K562 (cell line): Measurements from ENCODE around the gene PNMT. TPM values are rescaled to one million over a fixed set of nuclear protein-coding genes. Genes with fewer than 3 reads are reported as not detected.
A peak's percentile ranks its signal among the peaks of the same experiment; 100 is the strongest.

ENCODE experiments used
- ATAC-seq: fragments of 200-7000 bp; cut with Tn5 transposase; 3 replicates; pipeline ENCODE4 v1.9.1; 2020; ENCODE audit warnings: moderate library complexity
- BruUV-seq: library from RNA; stranded (reverse); fragments of 400-500 nt; replicated peaks from 2 replicates; lab custom pipeline; 2021; lab: Mats Ljungman, UMichigan
- CTCF ChIA-PET: fragments of 300-600 bp; formaldehyde crosslinking; extraction: SDS; loops from one replicate; lab custom pipeline; 2021; ENCODE audit warnings: low intra/inter-chr PET ratio; lab: Yijun Ruan, JAX
- POLR2A ChIA-PET: fragments of 300-600, 350-650 bp; sonication (Branson Sonifier 250); formaldehyde crosslinking; extraction: SDS; loops from one replicate; lab custom pipeline; 2021; ENCODE audit warnings: antibody characterized with exemption, inconsistent platforms; lab: Yijun Ruan, JAX
- DNase-seq, 4 experiments: peaks; one replicate each; pipeline versions ENCODE4 v3.0.0 to v3.0.0-alpha.2; 2011 to 2018; ENCODE audit warnings: low spot score in 3 of 4, mixed read lengths in 3 of 4; ENCODE audit errors: extremely low read depth in 1 of 4
- FAIRE-seq: peaks from 2 replicates; lab custom pipeline; 2011; peaks lifted over from hg19 to GRCh38; lab: Jason Lieb, UNC
- H2AFZ ChIP-seq: 2 replicates; pipeline ENCODE4 v1.6.0; 2011; ENCODE audit warnings: low read depth, low read length, control low read depth, inconsistent platforms
- H3K27ac ChIP-seq: fragments of 200-600 bp; 3 replicates; pipeline ENCODE4 v1.8.0; 2011; ENCODE audit warnings: low read depth, mild to moderate bottlenecking, control low read depth, inconsistent platforms, low read length, moderate library complexity, mixed read lengths; ENCODE audit errors: extremely low read depth
- H3K27me3 ChIP-seq, 2 experiments: fragments of 300-600 bp in 1 of 2; 2 replicates in 1 of 2; 3 replicates in 1 of 2; pipeline versions ENCODE4 v1.6.0 to v1.8.0; 2011; ENCODE audit warnings: inconsistent platforms in 2 of 2, low read length in 2 of 2, mild to moderate bottlenecking in 1 of 2, mixed read lengths in 1 of 2, moderate library complexity in 1 of 2; ENCODE audit not compliant: control insufficient read depth in 2 of 2, insufficient read depth in 2 of 2
- H3K36me3 ChIP-seq: fragments of 300-600 bp; 3 replicates; pipeline ENCODE4 v1.8.0; 2011; ENCODE audit warnings: mild to moderate bottlenecking, low read length, inconsistent platforms; ENCODE audit not compliant: control insufficient read depth, insufficient read depth
- H3K4me1 ChIP-seq, 2 experiments: fragments of 200-600 bp in 1 of 2; replicated peaks in 1 of 2; 2 replicates in 1 of 2; 3 replicates in 1 of 2; pipeline versions ENCODE4 v1.5.1 to v1.8.0; 2011; ENCODE audit warnings: inconsistent platforms in 2 of 2, low read length in 2 of 2, mild to moderate bottlenecking in 1 of 2, mixed read lengths in 1 of 2, moderate library complexity in 1 of 2; ENCODE audit not compliant: control insufficient read depth in 2 of 2, insufficient read depth in 2 of 2
- H3K4me2 ChIP-seq: 2 replicates; pipeline ENCODE4 v1.6.1; 2011; ENCODE audit warnings: low read length, control low read depth, inconsistent platforms, mixed read lengths; ENCODE audit not compliant: insufficient read depth
- H3K4me3 ChIP-seq: fragments of 200-600 bp; sonication (generic), shearing (Covaris generic); 2 replicates; pipeline ENCODE4 v1.5.1; 2016; ENCODE audit warnings: control low read depth, inconsistent platforms
- H3K79me2 ChIP-seq: fragments of 200-600 bp; 3 replicates; pipeline ENCODE4 v1.8.0; 2011; ENCODE audit warnings: low read length, inconsistent platforms; ENCODE audit not compliant: control insufficient read depth, insufficient read depth
- H3K9ac ChIP-seq, 2 experiments: 2 replicates each; pipeline versions ENCODE4 v1.6.0 to v1.6.1; 2011; ENCODE audit warnings: low read depth in 2 of 2, low read length in 2 of 2, control low read depth in 1 of 2, inconsistent platforms in 1 of 2, mild to moderate bottlenecking in 1 of 2, mixed read lengths in 1 of 2; ENCODE audit not compliant: insufficient read depth in 1 of 2
- H3K9me1 ChIP-seq: one replicate; pipeline ENCODE4 v1.6.0; 2011; ENCODE audit warnings: inconsistent platforms, mild to moderate bottlenecking, low read length, moderate library complexity; ENCODE audit not compliant: control insufficient read depth, insufficient read depth
- H3K9me3 ChIP-seq: replicated peaks from 2 replicates; pipeline ENCODE4 v1.5.1; 2011; ENCODE audit warnings: low read depth, low read length, inconsistent platforms; ENCODE audit not compliant: control insufficient read depth, insufficient read depth
- H4K20me1 ChIP-seq: replicated peaks from 2 replicates; pipeline ENCODE4 v1.6.1; 2011; ENCODE audit warnings: low read length, inconsistent platforms, mixed read lengths; ENCODE audit not compliant: control insufficient read depth, insufficient read depth
- BACH1 ChIP-seq: fragments of 200-800 bp; sonication (Bioruptor generic); IDR thresholded peaks from 2 replicates; pipeline ENCODE4 v1.6.1; 2016; ENCODE audit warnings: missing genetic modification characterization, missing compliant biosample characterization
- EGR1 ChIP-seq: fragments of 450-650 bp; conservative IDR thresholded peaks from 2 replicates; pipeline ENCODE4 v1.6.1; 2017; ENCODE audit warnings: mild to moderate bottlenecking
- HDAC1 ChIP-seq, 2 experiments: fragments of 450-650 bp; IDR thresholded peaks; 2 replicates each; pipeline ENCODE4 v1.6.1; 2016 to 2017; ENCODE audit warnings: inconsistent platforms in 1 of 2, mild to moderate bottlenecking in 1 of 2, moderate library complexity in 1 of 2
- JUND ChIP-seq, 2 experiments: IDR thresholded peaks; 2 replicates in 1 of 2; 3 replicates in 1 of 2; pipeline ENCODE4 v1.6.1; 2011; ENCODE audit warnings: borderline replicate concordance in 2 of 2, low read depth in 2 of 2, low read length in 2 of 2, improper control_type of control experiment in 1 of 2, missing biosample characterization in 1 of 2, missing genetic modification characterization in 1 of 2, missing genetic modification reagents in 1 of 2
- NRF1 ChIP-seq, 2 experiments: fragments of 450-650 bp; IDR thresholded peaks in 1 of 2; conservative IDR thresholded peaks in 1 of 2; 2 replicates each; pipeline ENCODE4 v1.6.1; 2014; ENCODE audit warnings: mild to moderate bottlenecking in 2 of 2
- U2AF1 ChIP-seq: fragments of 200-400 bp; formaldehyde crosslinking; optimal IDR thresholded peaks from 2 replicates; pipeline ENCODE3; 2017; ENCODE audit warnings: mild to moderate bottlenecking, low read depth, low read length, moderate library complexity
- U2AF2 ChIP-seq: fragments of 200-400 bp; formaldehyde crosslinking; optimal IDR thresholded peaks from 2 replicates; pipeline ENCODE3; 2017; ENCODE audit warnings: low read depth, mild to moderate bottlenecking, low read length
- ZBTB7A ChIP-seq: IDR thresholded peaks from 2 replicates; pipeline ENCODE4 v1.6.1; 2011; ENCODE audit warnings: low read depth, mild to moderate bottlenecking, low read length, moderate library complexity, borderline replicate concordance; ENCODE audit not compliant: control insufficient read depth
- ZNF212 ChIP-seq: fragments of 450-650 bp; formaldehyde crosslinking; IDR thresholded peaks from 2 replicates; pipeline ENCODE4 v1.4.0; 2020; ENCODE audit warnings: mild to moderate bottlenecking
- WGBS: fragments of 100-300 bp; shearing (Covaris generic); methylation state at CpG from one replicate; pipeline ENCODE4 v1.1.6; 2016; ENCODE audit warnings: low coverage, mixed read lengths; ENCODE audit not compliant: insufficient coverage; ENCODE audit errors: missing lambda C conversion rate; 5-methylcytosine and 5-hydroxymethylcytosine counted together
- in situ Hi-C: fragments of 300-500 bp; cut with MboI; formaldehyde crosslinking; loops from 4 replicates; pipeline ENCODE4 v1.15.0; 2018; ENCODE audit warnings: inconsistent platforms, mixed read lengths
- intact Hi-C: fragments of 100-400 bp; cut with micrococcal nuclease; formaldehyde crosslinking; loops from 2 replicates; pipeline ENCODE4 v1.14.2; 2022
- polyA plus RNA-seq, 8 experiments: library from polyadenylated mRNA; depleted of rRNA in 4 of 8; stranded (reverse) in 5 of 8; unstranded in 3 of 8; fragments of >200 nt; fragmentation: Nextera tagmentation in 2 of 8; fragmentation: Illumina TruSeq in 1 of 8; extraction: Ambion mirVana in 2 of 8; extraction: Trizol in 1 of 8; gene quantifications; 2 replicates each; pipeline versions ENCODE4 v1.2.1 to v1.2.3, GENCODE V29; 2011 to 2014; ENCODE audit warnings: inconsistent platforms in 1 of 8, missing spikeins in 1 of 8
- total RNA-seq, 7 experiments: library from RNA; depleted of rRNA in 6 of 7; stranded (reverse); fragments of >200 nt in 6 of 7; fragmentation: Illumina TruSeq in 2 of 7; extraction: Trizol in 2 of 7; gene quantifications; 2 replicates each; pipeline versions ENCODE4 v1.2.1 to v1.2.3, GENCODE V29; 2011 to 2021; ENCODE audit warnings: low replicate concordance in 1 of 7
- TF ChIP-seq, protein P1 (sequence below): sonication (generic); formaldehyde crosslinking; IDR thresholded peaks from 2 replicates; pipeline ENCODE4 v1.8.1; 2023; ENCODE audit warnings: mild to moderate bottlenecking, missing genetic modification reagents
- TF ChIP-seq, protein P2 (sequence below): fragments of 200-800 bp; sonication (Bioruptor generic); IDR thresholded peaks from 2 replicates; pipeline ENCODE4 v1.6.1; 2016; ENCODE audit warnings: missing genetic modification characterization, missing compliant biosample characterization

The PNMT gene
- total and polyA plus RNA-seq, 9 of the 15 experiments (the other 6 are each of a cell fraction or from before 2014, with no cell fraction given), result 0.55 to 18.1 (median 5.8) TPM

DNA sequence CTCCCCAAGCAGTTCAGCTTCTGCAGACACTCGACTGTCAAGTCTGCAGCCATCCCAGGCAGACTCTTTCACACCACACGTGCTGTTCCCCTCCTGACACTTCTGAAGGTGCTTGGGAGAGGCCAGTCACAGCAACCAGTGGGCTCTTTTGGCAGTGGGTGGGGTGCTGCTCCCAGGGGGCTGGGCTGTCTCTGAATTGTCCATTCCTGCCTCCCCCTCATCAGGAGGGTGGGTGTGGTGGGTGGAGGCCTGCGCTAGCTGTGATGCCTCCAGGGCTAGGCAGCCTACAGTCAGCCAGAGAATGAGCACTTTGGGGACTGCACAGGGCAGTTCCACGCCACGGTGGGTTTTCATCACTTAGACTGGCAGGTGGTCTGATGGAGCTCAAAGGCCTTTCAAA is 21.0 kb upstream of the PNMT start:
- intact Hi-C loops (no loop called here), in situ Hi-C loops (no loop called here)
- WGBS, result 40% methylated on average over 5 of the region's 5 CpGs
- ChIA-PET CTCF (no interaction called here), POLR2A (interaction anchor here (1.0 to 1.4 kb wide), 2 partner anchors 9 to 16 kb away, joined by 3 to 9 read pairs; no protein-coding TSS in a partner anchor)
- 0 out of 3 replicates have a peak overlapping the region, but pooled peaks have one; percentile 20 for H3K27ac ChIP-seq
- peaks cover 3% of the 10 kb centered on the region; the same call in 1 of the 3 replicates for H3K36me3 ChIP-seq
- peak overlapping the region; percentile 6; the same call in 1 of the 2 replicates for H3K4me2 ChIP-seq
- no peak overlapping the region for H2AFZ ChIP-seq
- H3K9ac ChIP-seq, result peak overlapping the region in 1 of 2 experiments; percentile 84; a peak in 2 of 4 replicates
- H3K4me1 ChIP-seq, result peaks cover 55 to 65% of the 10 kb centered on the region in 2 experiments
- H3K27me3 ChIP-seq, result no peaks in the 10 kb centered on the region
- BruUV-seq, result no TSS peak
- peaks cover 72% of the 10 kb centered on the region for H3K79me2 ChIP-seq
- no peak overlapping the region for H3K4me3 ChIP-seq
- peak; percentile 53 to 70 (median 64) for DNase-seq
- FAIRE-seq, result peak; percentile 29
- no peaks in the 10 kb centered on the region for H3K9me3 ChIP-seq
- H3K9me1 ChIP-seq, result no peaks in the 10 kb centered on the region
- peaks cover 12% of the 10 kb centered on the region for H4K20me1 ChIP-seq
- peak; percentile 46 for ATAC-seq
- TF ChIP-seq NRF1 (conservative IDR thresholded peaks at IDR 0.05 in 1 of 2, IDR thresholded peaks at IDR 0.05 in 1 of 2), result 0 out of 4 replicates have a peak, but pooled peaks of 1 of the 2 experiments have one; percentile 11
- no peak for TF ChIP-seq U2AF2
- TF ChIP-seq HDAC1 (IDR thresholded peaks at IDR 0.05), result 0 out of 4 replicates have a peak, but pooled peaks of 1 of the 2 experiments have one; percentile 18
- TF ChIP-seq, protein P1, sequence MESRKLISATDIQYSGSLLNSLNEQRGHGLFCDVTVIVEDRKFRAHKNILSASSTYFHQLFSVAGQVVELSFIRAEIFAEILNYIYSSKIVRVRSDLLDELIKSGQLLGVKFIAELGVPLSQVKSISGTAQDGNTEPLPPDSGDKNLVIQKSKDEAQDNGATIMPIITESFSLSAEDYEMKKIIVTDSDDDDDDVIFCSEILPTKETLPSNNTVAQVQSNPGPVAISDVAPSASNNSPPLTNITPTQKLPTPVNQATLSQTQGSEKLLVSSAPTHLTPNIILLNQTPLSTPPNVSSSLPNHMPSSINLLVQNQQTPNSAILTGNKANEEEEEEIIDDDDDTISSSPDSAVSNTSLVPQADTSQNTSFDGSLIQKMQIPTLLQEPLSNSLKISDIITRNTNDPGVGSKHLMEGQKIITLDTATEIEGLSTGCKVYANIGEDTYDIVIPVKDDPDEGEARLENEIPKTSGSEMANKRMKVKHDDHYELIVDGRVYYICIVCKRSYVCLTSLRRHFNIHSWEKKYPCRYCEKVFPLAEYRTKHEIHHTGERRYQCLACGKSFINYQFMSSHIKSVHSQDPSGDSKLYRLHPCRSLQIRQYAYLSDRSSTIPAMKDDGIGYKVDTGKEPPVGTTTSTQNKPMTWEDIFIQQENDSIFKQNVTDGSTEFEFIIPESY (CRISPR knock-in tag), result no peak
- no peak for TF ChIP-seq BACH1 (tag)
- TF ChIP-seq ZBTB7A, result peak; percentile 40; the same call in 1 of the 2 replicates
- no peak for TF ChIP-seq JUND (IDR thresholded peaks at IDR 0.05; ENCODE audit: borderline replicate concordance, low read depth, low read length)
- no peak for TF ChIP-seq JUND (tag; IDR thresholded peaks at IDR 0.05; ENCODE audit: borderline replicate concordance, low read depth, low read length)
- TF ChIP-seq, protein P2, sequence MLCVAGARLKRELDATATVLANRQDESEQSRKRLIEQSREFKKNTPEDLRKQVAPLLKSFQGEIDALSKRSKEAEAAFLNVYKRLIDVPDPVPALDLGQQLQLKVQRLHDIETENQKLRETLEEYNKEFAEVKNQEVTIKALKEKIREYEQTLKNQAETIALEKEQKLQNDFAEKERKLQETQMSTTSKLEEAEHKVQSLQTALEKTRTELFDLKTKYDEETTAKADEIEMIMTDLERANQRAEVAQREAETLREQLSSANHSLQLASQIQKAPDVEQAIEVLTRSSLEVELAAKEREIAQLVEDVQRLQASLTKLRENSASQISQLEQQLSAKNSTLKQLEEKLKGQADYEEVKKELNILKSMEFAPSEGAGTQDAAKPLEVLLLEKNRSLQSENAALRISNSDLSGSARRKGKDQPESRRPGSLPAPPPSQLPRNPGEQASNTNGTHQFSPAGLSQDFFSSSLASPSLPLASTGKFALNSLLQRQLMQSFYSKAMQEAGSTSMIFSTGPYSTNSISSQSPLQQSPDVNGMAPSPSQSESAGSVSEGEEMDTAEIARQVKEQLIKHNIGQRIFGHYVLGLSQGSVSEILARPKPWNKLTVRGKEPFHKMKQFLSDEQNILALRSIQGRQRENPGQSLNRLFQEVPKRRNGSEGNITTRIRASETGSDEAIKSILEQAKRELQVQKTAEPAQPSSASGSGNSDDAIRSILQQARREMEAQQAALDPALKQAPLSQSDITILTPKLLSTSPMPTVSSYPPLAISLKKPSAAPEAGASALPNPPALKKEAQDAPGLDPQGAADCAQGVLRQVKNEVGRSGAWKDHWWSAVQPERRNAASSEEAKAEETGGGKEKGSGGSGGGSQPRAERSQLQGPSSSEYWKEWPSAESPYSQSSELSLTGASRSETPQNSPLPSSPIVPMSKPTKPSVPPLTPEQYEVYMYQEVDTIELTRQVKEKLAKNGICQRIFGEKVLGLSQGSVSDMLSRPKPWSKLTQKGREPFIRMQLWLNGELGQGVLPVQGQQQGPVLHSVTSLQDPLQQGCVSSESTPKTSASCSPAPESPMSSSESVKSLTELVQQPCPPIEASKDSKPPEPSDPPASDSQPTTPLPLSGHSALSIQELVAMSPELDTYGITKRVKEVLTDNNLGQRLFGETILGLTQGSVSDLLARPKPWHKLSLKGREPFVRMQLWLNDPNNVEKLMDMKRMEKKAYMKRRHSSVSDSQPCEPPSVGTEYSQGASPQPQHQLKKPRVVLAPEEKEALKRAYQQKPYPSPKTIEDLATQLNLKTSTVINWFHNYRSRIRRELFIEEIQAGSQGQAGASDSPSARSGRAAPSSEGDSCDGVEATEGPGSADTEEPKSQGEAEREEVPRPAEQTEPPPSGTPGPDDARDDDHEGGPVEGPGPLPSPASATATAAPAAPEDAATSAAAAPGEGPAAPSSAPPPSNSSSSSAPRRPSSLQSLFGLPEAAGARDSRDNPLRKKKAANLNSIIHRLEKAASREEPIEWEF, result no peak
- no peak for TF ChIP-seq U2AF1
- no peak for TF ChIP-seq ZNF212 (CRISPR knock-in tag)
- peak; percentile 52 for TF ChIP-seq EGR1
